ENCODE data around the gene SH3RF3. TPM values are rescaled to one million over a fixed set of nuclear protein-coding genes. Genes with fewer than 3 reads are reported as not detected.
A peak's percentile ranks its signal among the peaks of the same experiment; 100 is the strongest.

Gene SH3RF3
- total RNA-seq, 1 donor from 2014 or later: 7.3 TPM

GRCh38 chr2:109514857-109515256 is 385.9 kb downstream of the SH3RF3 start:
- Histone ChIP-seq H3K4me3 (ENCODE audit: insufficient read depth, low read depth, low read length) (no peak overlapping the region), H3K36me3 (ENCODE audit: insufficient read depth, low read length) (no peaks in the 10 kb centered on the region), H3K27ac (ENCODE audit: low read depth, low read length) (no peak overlapping the region), H3K9ac (ENCODE audit: low read length) (no peak overlapping the region), H3K79me2 (ENCODE audit: insufficient read depth, low read length) (no peaks in the 10 kb centered on the region), H3K9me3 (ENCODE audit: insufficient read depth, low read depth, low read length) (no peaks in the 10 kb centered on the region), H2AFZ (ENCODE audit: low read depth, low read length) (no peak overlapping the region), H3K4me2 (ENCODE audit: low read length) (no peak overlapping the region), H4K20me1 (ENCODE audit: insufficient read depth, low read length) (no peaks in the 10 kb centered on the region), H3K4me1 (ENCODE audit: insufficient read depth, low read length) (peaks cover 10% of the 10 kb centered on the region), H3K27me3 (ENCODE audit: insufficient read depth, low read length) (no peaks in the 10 kb centered on the region)
- Mint-ChIP-seq H3K4me1 (ENCODE audit: low read depth, unreplicated experiment) (no peaks in the 10 kb centered on the region), H3K9me3 (ENCODE audit: unreplicated experiment) (no peaks in the 10 kb centered on the region), H3K27me3 (ENCODE audit: low read depth, unreplicated experiment) (peaks cover 27% of the 10 kb centered on the region), H3K4me3 (ENCODE audit: unreplicated experiment) (no peak overlapping the region), H3K27ac (ENCODE audit: unreplicated experiment) (no peak overlapping the region), H3K36me3 (ENCODE audit: low read depth, unreplicated experiment) (no peaks in the 10 kb centered on the region)
- TF ChIP-seq, protein P1, sequence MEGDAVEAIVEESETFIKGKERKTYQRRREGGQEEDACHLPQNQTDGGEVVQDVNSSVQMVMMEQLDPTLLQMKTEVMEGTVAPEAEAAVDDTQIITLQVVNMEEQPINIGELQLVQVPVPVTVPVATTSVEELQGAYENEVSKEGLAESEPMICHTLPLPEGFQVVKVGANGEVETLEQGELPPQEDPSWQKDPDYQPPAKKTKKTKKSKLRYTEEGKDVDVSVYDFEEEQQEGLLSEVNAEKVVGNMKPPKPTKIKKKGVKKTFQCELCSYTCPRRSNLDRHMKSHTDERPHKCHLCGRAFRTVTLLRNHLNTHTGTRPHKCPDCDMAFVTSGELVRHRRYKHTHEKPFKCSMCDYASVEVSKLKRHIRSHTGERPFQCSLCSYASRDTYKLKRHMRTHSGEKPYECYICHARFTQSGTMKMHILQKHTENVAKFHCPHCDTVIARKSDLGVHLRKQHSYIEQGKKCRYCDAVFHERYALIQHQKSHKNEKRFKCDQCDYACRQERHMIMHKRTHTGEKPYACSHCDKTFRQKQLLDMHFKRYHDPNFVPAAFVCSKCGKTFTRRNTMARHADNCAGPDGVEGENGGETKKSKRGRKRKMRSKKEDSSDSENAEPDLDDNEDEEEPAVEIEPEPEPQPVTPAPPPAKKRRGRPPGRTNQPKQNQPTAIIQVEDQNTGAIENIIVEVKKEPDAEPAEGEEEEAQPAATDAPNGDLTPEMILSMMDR (IDR thresholded peaks at IDR 0.05; ENCODE audit: insufficient read depth, low read depth, low read length): no peak
- no peak for TF ChIP-seq EZH2 (IDR thresholded peaks at IDR 0.05; ENCODE audit: insufficient read depth, low read length)
- DNase-seq (ENCODE audit: low read depth) (no peak), FAIRE-seq (no peak)

DNA sequence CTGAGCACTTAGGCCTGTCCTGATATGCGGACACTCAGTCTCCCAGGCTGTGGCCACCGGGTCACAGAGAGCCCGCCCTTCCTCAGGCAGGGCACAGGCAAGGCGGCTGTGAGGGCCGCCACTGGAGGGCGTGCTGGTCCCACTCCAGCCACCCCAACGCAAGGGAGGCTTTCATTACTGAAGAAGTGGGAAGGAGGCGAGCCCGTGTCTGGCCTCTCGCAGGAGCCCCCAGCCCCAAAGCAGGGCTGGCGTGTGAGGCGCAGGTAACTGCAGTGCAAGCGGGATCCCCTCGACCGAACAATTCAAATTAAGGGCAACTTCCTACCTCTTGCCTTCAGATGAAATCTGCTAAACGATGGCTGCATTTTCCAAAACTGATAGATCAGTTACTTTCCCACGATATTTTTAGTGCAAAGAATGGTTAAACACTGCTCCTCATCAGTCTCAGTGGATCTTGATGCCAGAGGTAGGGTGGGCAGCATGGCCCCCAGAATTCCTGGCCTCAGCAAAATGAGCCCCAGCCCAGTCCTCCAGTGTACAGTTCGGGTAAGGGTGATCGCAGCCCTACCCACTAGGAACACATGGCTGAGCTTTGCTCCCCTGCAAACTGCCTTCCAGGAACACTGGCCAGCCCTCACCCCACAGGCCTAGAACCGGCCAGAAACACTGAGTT is 387.6 kb downstream of the SH3RF3 start:
- no peak for FAIRE-seq

More for the DNA sequence above, 387.6 kb downstream of the SH3RF3 start:
- Mint-ChIP-seq H3K27me3 (ENCODE audit: low read depth, unreplicated experiment) (peaks cover 29% of the 10 kb centered on the region), H3K9me3 (ENCODE audit: unreplicated experiment) (no peaks in the 10 kb centered on the region), H3K4me1 (ENCODE audit: low read depth, unreplicated experiment) (no peaks in the 10 kb centered on the region), H3K4me3 (ENCODE audit: unreplicated experiment) (no peak overlapping the region), H3K36me3 (ENCODE audit: low read depth, unreplicated experiment) (no peaks in the 10 kb centered on the region), H3K27ac (ENCODE audit: unreplicated experiment) (peak overlapping the region; percentile 18)
- Histone ChIP-seq H3K27ac (ENCODE audit: low read depth, low read length) (no peak overlapping the region), H3K36me3 (ENCODE audit: insufficient read depth, low read length) (no peaks in the 10 kb centered on the region), H3K79me2 (ENCODE audit: insufficient read depth, low read length) (no peaks in the 10 kb centered on the region), H3K27me3 (ENCODE audit: insufficient read depth, low read length) (no peaks in the 10 kb centered on the region), H3K9me3 (ENCODE audit: insufficient read depth, low read depth, low read length) (no peaks in the 10 kb centered on the region), H3K9ac (ENCODE audit: low read length) (no peak overlapping the region), H4K20me1 (ENCODE audit: insufficient read depth, low read length) (no peaks in the 10 kb centered on the region), H3K4me2 (ENCODE audit: low read length) (no peak overlapping the region), H3K4me3 (ENCODE audit: insufficient read depth, low read depth, low read length) (no peak overlapping the region), H3K4me1 (ENCODE audit: insufficient read depth, low read length) (peaks cover 10% of the 10 kb centered on the region), H2AFZ (ENCODE audit: low read depth, low read length) (peak overlapping the region; percentile 1)
- no peak for DNase-seq (ENCODE audit: low read depth)
- TF ChIP-seq, protein P1 (IDR thresholded peaks at IDR 0.05; ENCODE audit: insufficient read depth, low read depth, low read length): peak; percentile 62
- no peak for TF ChIP-seq EZH2 (IDR thresholded peaks at IDR 0.05; ENCODE audit: insufficient read depth, low read length)
